Stimulated activated CD4-positive, alpha-beta T cell treated with anti-CD3 and anti-CD28 coated beads, Interleukin-15, amount 100 ng/mL, for 48 hours (primary cell): Measurements from ENCODE around the gene SIRT3.
"Not testable (repeated sequence)": the region's sequence is repeated elsewhere in the genome, so short reads cannot be mapped to it uniquely, and the experiment has no call there.

Experiments
- DNase-seq, 2 donors: peaks; one replicate each; pipeline ENCODE4 v3.0.0-alpha.2; 2020; ENCODE audit warnings: low read depth in 2 of 2

The SIRT3 gene

DNA sequence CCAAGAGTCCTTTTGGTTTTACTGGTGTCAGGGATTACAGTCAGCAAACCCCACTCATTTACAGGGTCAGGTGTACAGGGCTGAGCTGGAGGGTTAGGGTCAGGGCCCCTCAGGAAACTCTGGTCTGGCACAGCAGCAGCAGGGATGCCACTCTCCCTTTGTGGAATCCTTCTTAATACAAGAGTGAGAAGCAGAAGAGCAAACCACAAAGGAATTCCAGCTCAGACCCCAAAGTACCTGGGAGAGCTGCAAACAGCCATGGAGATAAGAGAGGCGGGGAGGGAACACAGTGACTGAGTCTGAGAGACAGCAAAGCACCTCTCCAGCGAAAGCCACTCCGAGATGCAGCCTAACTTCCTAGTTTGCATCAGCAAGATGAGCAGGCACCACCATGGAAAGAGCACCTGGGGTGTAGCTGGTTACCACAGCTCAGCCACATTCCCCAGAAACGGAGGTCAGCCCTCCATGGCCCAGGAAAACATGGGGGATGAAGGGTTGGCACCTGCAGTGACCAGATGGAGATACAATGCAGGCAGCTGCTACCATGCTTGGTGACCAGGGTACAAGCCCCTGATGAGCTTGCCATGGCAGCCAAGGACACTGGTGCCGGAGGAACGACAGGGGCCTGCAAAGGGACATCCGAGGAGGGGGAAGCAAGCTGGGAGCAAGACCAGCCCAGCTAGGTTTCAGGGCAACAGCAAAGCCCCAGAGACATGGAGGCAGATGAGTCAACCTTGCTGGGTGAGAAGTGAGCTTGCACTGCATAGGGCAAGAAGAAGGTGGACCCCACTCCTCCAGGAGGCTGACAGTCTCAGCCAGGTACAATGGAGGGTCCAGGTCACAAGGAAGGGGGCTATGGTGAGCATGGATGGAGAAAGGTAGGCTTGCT lies 32.8 kb downstream of the SIRT3 start:
- DNase-seq, result no peak

DNA sequence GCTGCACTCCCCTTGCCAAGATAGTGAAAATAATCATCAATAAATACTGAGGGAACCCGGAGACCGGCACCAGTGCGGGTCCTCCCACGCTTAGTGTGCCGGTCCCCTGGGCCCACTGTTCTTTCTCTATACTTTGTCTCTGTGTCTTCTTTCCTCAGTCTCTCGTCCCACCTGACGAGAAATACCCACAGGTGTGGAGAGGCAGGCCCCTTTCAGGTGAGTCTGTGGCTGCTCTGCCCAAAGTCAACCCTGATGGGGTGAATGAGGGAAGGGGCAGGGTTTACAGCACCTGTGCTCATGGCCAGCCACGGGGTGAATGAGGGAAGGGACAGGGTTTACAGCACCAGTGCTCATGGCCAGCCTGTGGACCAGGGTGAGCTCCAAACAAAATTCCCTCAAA lies 33.7 kb downstream of the SIRT3 start:
- no peak for DNase-seq

DNA sequence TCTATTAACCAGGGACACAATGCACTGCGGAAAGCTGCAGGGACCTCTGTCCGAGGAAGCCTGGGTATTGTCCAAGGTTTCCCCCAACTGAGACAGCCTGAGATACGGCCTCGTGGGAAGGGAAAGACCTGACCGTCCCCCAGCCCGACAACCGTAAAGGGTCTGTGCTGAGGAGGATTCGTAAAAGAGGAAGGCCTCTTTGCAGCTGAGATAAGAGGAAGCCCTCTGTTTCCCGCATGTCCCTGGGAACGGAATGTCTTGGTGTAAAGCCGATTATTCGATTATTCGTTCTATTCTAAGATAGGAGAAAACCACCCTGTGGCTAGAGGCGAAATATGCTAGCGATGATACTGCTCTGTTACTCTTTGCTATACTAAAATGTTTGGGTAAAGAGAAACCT lies 34.2 kb downstream of the SIRT3 start:
- DNase-seq, result no peak

DNA sequence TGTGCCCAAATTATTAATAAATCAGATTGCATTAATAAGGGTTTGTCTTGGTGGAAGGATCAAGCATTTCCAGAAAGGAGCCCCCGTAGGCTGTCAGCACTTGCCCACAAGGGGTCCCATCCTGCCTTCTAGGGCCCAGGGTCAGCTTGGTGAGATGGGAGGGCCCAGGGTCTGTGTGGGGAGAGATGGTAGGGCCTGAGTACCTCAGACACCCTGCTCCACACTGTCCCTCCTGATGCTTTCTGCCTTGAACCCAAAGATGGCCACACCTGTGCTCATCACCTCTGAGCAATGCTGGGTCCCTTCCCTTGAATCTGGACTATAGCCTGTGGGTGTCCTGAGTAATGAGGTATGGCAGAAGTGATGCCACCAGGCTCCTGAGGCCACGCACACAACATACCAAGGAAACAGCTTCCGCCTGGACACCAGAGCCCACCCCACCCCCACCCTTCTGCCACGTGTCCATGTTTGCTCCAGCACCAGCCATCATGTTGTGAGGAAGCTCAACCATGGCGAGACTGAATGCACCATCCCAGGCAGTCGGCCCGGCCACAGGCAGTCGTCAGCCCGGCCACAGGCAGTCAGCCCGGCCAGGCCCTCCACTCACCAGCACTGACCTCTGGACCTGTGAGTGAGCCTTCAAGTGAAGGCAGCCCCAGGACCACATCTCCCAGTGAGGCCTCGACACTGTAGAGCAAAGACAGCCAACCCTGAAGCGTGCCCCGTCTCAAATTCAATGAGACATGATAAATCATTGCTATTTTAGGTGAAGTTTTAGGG lies 35.7 kb downstream of the SIRT3 start:
- DNase-seq, result no peak

DNA sequence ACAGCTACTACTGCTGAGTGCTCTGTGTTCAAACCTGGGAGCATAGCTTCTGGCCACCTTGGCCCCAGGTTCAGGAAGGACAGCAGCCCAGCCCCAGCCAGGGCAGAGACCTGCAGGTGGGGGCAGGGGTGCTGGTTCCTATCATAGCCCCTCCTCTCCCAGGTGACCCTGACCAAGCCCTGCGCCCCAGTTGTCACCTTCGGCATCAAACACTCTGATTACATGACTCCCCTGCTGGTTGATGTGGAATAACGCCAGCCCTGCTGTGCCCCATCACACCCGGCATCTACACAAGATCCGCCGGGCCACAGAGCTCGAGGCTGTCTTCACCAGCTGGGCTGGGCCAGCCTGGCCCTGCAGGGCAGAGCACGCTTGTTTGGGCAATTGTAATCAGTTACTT lies 36.4 kb downstream of the SIRT3 start:
- DNase-seq, result no peak

DNA sequence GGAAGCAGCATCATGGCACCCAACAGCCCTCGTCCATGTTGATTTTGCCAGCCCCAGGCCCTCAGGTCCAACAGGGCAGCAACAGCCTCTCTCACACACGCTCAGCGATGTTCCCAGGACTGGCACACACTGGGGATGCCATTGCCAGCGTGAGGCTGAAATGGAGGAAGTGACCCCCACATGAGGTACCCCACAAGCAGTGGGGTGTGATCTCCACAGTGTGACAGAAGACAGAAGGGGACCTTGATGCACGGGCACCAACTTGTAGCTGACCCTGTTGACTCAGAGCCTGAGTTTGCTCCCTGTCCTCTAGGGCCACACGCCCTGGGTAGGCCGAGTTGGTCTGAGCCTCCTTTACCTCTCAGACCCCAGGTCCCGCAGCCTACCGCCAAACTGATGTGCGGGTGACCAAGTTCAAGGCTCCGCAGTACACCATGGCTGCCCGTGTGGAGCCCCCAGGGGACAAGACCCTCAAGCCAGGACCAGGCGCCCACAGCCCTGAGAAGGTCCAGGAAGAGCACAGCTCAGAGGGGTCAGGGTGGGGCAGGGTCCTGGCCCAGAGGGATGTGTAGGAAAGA lies 37.0 kb downstream of the SIRT3 start:
- no peak for DNase-seq

DNA sequence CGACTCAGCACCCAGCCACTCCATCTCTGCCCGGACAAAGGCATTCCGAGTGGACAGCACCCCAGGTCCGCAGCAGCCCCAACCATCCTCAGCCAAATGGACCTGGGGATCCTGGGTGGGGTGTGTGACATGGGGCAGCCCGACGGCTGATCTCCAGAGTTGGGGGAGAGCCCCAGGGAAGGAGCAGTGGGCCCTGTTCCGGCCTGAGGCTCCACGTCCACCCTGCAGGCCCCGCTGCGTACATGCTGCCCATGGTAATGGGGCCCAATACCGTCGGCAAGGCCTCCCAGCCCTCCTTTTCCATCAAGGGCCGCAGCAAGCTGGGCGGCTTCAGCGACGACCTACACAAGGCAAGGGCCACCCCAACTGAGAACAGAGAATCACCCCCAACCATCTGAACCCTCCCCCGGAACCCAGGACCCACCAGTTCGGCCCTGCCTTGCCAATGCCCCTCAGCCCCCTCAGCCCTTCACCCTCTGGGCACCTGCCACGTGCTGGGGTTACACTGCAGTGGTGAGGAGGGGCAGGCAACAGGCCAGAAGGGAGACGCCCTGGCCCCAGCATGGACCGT lies 37.8 kb downstream of the SIRT3 start:
- no peak for DNase-seq

DNA sequence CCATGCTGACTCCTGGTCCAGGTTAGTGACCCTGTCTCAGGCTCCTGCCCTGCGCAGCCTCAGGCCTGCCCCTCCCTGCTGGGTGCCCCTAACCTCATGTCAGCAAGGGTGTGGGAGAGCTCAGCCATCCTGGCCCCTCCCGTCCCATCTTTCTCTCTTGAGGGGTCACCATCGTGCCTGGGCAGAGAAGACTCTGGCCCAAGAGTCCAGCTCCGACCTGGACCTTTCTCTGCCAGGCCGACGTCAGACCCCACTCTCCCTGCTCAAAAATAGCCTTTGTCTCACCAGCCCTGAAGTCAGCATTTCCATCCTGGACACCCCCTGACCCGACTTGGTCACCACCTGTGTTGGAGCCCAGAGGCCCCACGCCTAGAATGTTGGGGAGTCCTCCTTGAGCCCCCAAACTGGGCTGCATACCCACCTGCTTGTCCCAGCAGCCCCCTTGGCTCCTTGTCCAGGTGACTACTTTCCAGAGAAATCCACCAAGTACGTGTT lies 38.4 kb downstream of the SIRT3 start:
- DNase-seq, result no peak

DNA sequence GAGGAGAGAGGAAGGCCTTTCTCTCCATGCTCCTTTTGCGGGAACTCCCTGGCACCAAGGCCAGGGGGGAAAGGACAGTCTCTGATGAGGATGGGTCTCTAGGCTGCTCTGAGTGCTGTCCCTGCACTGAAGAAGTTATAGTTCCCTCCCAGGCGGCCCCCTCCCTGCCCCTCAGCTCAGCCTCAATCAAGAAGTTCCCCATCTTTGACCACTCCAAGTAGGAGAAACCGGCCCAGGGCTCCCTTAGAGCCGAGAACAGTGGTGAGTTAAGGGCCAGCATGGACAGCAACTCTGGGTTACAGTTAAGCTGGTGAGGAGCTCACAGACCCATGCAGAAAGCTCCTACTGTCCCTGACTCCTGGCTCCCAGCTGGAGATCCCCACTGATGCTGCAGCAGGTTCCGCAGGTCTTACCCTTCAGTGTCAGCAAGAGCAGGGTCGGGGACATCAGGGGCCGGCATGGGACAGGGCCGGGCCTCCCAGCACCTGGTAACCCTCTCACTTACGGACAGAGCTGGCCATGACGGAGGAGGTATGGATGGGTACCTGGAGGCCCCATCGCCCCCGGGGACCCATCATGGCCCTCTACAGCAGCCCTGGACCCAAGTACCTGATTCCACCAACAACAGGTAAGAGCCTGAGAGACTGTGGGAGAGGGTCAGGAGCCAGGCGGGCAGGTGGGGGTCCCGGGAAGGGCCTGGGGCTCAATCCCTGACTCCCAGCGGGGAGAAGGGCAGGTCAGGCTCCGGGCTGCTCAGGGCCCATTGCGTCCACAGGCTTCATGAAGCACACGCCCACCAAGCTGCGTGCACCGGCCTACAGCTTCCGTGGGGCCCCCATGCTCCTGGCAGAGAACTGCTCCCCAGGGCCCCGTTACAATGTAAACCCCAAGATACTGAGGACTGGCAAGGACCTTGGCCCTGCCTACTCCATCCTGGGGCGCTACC lies 39.1 kb downstream of the SIRT3 start:
- DNase-seq, result no peak

DNA sequence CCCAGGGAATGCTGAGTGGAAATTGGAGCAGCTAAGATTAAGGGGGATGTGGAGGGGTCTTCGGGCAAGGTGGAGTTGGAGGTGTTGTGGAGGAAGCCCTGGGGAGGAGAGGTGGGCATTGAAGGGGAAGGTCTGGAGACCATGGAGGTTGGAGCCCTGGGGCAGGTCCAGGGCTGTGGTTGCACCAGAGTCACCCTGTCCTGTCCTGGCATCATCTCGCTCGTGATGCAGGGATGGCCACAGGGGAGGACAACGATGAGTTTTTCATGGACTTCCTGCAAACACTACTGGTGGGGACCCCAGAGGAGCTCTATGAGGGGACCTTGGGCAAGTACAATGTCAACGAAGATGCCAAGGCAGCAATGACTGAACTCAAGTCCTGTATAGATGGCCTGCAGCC lies 42.7 kb downstream of the SIRT3 start:
- not testable (repeated sequence) for DNase-seq

DNA sequence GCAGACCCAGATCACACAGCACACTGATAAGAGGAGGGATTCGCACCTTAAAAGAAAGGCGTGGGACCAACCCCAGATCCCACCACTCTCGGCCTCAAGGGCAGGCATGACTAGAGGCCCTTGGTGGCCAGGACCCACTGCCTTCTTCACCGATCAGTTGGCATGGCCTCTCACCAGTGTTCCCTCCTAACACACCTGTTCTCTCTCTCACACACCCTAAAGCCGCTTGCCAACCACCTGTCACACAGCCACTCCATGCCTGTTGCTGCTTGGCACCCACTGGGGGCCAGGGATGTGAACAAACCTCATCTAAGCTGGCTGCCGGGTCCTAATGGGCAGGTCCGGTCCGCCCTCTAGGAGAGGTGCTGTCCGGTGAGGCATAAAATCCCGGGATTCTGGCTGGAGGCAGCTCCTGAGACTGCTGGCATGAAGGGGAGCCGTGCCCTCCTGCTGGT lies 43.4 kb downstream of the SIRT3 start, which contains the start of gene SCGB1C1:
Gene SCGB1C1 (plus strand): TSS at position 405 of the 455 bp plus-strand sequence. CDS start 22 bp downstream, at position 427.
- not testable (repeated sequence) for DNase-seq

DNA sequence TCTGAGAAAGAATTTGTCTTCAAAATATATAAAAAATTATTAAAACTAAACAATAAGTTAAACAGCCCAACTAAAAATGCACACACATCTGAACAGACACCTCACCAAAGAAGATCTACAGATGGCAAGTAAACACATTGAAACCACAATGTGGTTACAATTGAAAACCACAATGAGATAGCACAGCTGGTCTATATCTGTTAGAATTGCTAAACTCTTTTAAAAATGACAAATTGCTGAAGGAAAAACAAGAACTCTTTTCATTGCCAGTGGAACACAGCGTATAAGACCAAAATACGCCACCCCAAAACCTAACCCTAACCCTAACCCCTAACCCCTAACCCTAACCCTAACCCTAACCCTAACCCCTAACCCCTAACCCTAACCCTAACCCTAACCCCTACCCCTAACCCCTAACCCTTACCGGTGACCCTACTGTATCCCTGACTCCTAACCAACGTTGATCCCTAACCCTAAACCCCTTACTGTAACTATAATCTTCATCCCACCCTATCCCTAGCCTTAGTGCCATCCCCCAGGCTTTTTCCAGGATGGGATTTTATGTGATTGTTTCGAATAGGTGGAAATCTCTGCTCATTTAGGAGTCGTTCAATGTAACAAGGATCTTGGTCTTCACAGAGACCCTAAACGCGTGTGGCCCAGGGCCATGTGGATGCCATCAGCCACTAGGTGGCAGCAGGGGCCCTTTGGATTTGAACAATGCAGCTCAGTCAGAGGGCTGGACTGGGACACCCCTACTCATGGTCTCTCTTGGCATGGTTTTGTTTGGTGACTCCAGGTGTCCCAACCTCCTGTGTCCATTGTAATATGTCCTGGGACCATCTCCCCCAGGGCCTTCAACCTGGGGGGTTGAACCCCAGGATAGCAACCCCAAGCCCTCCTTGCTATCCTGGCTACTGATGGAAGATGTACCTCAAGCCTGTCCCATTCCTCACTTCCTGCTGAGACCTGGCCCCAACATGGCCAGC lies 44.4 kb downstream of the SIRT3 start:
- peak in 1 of 2 donors; percentile 50 for DNase-seq

DNA sequence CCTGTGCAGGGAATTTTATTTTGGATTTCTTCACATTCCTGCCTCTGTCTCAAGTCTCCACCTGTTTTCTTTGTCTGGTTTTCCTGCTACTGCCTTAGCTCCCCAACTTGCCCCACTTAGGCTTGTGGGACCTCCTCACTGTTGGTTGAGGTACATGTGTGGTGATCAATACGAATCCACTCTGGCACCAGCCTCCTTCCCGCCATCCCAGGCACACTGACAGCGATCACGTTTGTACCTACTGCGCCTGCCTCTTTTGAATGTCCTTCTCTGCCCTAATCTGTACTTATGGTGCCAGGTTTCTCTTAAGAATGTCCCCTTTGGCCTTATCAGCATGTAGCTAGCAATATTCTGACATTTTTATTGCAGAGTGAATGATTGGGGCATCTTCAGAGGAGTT lies 45.6 kb downstream of the SIRT3 start:
- DNase-seq, result not testable (repeated sequence)

DNA sequence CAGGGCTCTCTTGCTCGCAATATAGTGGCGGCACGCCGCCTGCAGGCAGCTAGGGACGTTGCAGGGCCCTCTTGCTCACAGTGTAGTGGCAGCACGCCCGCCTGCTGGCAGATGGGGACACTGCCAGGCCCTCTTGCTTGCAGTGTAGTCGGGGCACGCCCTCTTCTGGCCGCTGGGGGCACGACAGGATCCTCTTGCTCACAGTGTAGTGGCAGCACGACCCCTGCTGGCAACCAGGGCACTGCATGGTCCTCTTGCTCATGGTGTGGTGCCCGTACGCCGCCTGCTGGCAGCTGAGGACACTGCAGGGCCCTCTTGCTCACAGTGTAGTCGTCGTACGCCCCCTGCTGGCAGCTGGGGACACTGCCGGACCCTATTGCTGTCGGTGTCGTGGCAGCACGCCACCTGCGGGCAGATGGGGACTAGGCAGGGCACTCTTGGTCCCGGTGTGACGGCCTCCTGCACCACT lies 46.3 kb downstream of the SIRT3 start:
- DNase-seq, result peak; percentile 40 to 69

DNA sequence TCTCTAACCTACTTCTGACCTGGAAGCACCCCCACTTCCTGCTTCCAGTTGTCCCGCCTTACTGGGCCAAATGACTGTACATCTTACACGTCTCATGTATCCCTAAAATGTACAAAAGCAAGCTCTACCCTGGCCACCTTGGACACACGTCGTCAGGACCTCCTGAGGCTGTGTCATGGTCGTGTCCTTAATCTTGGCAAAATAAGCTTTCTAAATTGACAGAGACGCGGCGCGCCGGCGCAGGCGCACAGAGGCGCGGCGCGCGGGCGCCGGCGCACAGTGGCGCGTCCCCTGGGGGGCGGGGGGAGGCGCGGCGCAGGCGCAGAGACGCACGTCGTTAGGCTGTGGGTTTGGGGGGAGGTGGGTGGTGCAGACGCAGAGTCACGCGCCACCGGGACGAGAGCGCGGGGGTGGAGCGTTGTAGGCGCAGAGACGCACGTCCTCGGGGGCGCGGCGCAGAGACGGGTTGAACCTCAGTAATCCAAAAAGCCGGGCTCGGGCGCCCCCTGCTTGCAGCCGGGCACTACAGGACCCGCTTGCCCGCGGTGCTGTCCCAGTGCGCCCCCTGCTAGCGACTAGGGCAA lies 46.9 kb downstream of the SIRT3 start:
- not testable (repeated sequence) for DNase-seq

DNA sequence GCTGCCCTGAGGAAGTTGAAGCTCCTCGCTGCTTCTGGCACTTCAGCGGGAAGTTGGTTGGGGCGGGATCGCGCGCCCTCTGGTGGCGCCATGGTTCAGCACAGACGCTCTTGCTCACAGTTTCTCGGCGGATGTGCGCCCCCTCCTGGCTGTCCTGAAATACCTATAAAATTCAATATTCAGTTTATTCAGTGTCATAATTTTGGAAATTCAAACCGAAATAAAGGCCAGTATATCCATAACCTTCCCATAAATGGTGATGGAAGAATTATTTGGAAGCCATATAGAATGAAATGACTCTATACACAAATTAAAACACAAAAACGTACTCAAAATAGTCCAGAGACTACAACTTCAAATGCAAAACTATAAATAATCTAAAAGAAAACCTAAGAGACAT lies 55.9 kb downstream of the SIRT3 start:
- not testable (repeated sequence) for DNase-seq
